ENCODE results near the gene TAF4.
"Not testable (repeated sequence)": the region's sequence is repeated elsewhere in the genome, so short reads cannot be mapped to it uniquely, and the experiment has no call there.

TAF4 gene

DNA sequence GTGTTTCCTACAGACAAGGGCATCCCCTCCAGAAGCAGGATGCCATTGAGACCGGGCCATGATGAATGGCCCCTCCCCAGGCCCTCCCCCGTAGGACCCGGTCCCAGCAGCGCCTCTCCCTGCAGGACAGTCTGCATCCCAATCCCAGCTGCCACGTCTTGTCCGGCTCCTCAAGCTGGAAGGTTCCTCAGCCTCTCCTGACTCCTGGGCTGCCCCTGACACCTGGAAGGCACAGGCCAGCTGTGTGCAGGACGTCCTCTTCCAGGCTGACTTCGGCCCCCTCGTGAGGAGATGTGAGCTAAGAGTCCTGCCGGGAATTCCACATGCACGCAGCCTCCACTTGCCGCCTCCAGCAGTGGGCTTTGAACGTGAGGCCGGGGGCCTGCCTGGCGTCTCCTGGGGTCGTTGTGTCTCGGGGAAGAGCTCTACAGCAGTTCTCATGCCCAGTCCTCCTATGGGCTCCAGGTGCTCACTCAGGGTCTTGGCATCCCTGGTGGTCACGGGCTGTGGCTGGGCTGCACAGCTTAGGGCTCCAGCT, 64.4 kb downstream of the TAF4 start:
- DNase-seq: no peak

DNA sequence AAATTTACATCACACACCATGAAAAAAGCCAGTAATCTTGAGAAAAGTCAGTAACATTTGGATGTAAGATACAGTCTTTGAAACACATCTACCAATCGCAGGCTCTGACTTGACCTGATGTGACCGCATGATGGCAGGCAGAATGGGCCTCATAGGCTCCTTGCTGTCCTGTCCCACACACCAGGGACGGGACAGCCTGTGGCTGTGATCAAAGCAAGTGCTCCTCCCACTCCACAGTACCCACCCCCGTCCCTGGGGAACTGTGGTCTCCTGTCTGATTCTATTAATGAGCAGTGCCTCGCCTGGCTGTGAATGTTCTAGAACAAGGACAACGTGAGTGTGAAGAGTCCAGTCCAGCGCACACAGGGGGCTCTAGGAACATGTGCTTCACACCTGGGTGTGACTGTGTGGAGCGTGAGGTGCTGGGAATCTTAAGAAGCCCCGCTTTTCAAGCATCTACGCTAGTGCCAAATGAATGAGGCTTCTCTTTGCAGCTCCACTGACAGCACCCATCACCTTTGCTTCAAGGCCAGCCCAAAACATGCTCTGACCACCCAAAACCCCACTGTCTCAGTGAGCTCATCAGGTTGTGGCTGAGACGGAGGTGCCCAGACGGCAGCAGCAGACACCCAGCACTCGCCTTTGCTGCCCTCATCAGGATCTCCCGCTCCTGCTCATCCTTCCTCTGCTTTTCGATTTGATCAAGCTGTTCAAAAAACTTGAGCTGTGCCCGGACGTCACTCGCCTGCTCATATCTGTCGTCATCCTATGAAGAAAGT, 67.1 kb downstream of the TAF4 start:
- no peak for DNase-seq

- DNase-seq: no peak
Measured at GRCh38 chr20:61997891-61998290, 67.8 kb downstream of the TAF4 start.

DNA sequence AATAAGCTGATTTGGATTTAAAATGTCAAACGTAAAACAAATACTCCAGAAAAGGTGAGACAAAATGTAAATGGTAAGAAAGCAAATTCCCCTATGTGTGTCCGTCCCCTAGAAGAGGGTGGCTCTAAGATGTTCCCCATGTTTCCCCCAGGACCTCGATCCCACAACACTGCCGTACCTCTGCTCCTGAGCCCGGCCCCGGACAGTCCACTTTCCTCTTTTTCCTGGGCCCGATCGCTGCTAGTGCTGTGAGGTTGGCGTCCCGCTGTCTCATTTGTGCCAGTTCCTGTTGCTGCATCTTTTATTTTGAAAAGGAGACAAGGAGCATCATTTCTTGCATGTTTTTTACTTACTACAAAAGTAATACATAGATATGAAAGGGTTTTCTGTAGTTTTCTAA, 68.3 kb downstream of the TAF4 start:
- no peak for DNase-seq

DNA sequence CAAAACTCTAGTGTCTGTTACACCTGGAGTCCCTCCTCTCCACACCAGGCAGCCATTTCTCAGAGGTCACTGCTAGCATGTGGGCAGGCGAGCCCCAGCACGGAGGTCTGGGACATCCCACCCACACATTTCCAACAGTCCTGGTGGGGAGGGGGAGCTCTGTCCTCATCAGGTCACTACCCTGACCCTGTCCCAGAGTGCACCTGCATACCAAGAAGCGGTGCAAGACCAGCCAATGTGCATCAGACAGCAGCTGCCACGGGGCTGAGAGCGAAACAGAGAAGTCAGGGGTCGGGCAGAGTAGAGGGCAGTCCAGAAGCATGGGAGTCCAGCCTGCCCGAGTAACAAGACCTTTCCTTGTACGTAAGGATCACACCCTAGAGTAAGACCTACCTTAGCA, 71.1 kb downstream of the TAF4 start:
- DNase-seq: no peak

GRCh38 chr20:61993058-61993457, 72.6 kb downstream of the TAF4 start:
- DNase-seq: no peak

GRCh38 chr20:61991476-61991875, 74.2 kb downstream of the TAF4 start:
- DNase-seq: no peak

DNA sequence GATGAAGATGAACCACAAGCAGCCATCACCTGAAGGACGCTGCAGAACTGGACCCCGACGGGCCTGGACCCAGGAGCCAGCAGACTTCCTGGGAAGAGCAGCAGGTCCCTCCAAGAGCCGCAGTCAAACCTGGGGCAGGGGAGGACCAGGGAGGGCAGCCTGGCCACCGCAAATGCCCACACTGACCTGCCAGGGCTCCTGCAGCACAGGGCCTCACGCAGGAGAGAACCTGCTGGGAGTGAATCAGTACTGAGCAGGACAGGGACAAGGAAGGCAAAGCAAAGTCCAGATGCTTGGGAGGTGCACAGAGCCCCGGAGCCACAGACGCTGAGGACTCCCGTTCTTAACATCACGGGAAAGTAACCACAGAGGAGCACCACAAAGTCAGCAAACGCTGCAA, 75.2 kb downstream of the TAF4 start:
- no peak for DNase-seq

GRCh38 chr20:61989741-61990140, 75.9 kb downstream of the TAF4 start:
- DNase-seq: no peak

DNA sequence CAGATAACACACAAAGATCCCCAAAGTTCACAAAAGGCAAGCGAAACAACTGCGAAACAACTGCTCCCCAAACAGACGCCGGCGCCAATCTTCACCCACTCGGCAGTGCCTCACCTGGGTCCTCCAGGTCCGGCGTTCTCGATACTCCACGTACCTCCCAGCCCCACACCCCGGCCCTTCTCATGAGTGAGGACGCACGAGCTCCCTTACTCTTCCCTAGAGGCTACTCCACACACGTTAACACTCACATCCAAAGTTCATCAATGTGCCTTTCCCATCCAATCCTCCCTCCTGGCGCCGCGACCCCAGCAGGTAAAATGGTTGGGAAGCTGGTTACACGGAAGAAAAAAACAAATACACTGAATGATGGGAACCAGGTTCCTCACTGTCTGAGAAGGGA, 77.0 kb downstream of the TAF4 start:
- no peak for DNase-seq

GRCh38 chr20:61986762-61987321, 78.8 kb downstream of the TAF4 start:
- DNase-seq: no peak

DNA sequence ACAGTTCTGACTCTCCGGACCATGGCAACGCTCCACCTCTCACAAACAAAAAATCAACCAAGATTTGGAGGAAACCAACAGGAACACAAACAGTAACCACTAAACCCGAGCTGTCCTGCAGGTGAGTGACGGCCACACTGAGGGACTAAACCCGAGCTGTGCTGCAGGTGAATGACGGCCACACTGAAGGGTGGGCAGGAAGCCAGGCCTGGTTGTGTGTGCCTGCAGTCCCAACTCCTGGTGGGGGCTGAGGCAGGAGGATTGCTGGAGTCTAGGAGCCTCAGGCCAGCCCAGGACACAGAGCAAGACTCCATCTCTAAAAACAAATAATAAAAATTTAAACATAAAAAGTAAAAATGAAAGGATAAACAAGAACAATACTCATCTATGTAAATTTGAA, 80.6 kb downstream of the TAF4 start:
- DNase-seq: no peak

GRCh38 chr20:61984431-61984830, 81.2 kb downstream of the TAF4 start:
- not testable (repeated sequence) for DNase-seq

DNA sequence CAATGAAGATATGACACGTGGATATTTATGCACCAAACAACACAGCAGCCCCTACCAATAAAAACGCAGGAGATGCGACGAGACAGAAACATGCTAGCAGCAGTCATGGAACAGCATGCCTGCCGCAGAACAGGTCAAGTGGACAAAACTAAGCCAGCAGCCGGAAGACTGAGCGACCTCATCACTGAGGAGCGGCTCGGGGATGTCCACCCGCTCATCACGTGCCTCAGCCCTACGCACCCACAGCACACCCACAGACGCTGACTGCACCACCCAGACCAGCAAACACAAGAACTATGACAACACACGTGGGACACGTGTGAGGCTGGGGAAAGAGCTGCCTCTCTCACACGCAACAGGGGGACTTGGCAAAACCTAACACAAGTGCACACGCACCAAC, 81.7 kb downstream of the TAF4 start:
- DNase-seq: no peak

- no peak for DNase-seq
Measured at GRCh38 chr20:61982951-61983315, 82.7 kb downstream of the TAF4 start.

DNA sequence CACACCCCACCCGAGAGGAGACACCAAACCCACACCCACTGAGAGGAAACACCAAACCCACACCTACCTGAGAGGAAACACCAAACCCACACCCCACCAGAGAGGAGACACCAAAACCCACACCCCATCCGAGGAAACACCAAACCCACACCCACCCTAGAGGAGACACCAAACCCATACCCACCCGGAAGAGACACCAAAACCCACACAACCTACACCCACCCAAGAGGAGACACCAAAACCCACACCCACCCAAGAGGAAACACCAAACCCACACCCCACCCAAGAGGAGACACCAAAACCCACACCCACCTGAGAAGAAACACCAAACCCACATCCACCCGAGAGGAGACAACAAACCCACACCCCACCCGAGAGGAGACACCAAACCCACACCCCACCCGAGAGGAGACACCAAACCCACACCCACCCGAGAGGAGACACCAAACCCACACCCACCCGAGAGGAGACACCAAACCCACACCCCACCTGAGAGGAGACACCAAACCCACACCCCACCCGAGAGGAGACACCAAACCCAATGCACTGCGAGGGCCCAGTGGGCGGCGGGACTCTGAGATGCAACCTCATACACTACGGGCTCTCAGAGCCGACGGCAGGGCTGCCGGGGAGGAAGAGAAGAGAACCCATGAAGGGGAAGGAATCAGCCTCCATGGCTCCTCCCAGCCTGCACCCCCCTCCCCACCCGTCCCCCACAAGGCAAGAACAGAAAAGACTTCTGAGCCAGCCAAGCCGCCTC, 83.3 kb downstream of the TAF4 start:
- no peak for DNase-seq

- not testable (repeated sequence) for DNase-seq
Measured at GRCh38 chr20:61981691-61982090, 84.0 kb downstream of the TAF4 start.

GRCh38 chr20:61980647-61981583, 84.8 kb downstream of the TAF4 start:
- DNase-seq: peak; percentile 3

- DNase-seq: no peak
Measured at GRCh38 chr20:61979701-61980635, 85.7 kb downstream of the TAF4 start.

DNA sequence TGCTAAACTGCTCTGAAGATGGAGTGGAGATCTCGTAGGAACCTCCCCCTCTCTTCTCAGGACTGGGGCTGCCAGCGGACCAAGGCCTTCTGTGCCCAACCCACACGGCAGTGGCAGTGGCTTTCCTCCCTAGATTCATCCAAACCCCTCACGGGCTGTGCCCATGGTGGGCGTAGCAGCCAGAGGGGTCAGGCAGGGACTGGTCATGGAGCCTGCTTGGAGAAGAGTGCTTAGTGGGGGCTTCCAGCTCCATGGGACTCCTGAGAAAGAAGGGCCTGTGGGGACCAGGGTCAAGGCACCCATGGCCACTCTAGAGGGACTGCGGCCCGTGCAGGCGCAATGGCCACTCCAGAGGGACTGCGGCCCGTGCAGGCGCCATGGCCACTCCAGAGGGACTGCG, 86.6 kb downstream of the TAF4 start:
- no peak for DNase-seq

DNA sequence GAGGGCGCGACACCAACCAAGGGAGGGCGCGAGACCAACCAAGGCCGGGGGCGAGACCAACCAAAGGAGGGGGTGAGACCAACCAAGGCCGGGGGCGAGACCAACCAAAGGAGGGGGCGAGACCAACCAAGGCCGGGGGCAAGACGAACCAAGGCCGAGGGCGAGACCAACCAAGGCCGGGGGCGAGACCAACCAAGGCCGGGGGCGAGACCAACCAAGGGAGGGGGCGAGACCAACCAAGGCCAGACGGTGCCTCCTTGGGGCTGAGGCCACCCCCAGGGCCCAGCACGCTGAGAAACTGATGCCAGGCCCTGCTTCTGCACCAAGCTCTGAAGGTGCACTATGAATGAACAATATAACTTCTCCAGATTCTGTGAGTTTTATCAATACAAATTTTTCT, 87.2 kb downstream of the TAF4 start:
- DNase-seq: no peak

GRCh38 chr20:61977419-61977786, 88.3 kb downstream of the TAF4 start:
- DNase-seq: no peak
